IMR-90 (cell line): ENCODE measurements around the gene KRT80. TPM values are rescaled to one million over a fixed set of nuclear protein-coding genes. Genes with fewer than 3 reads are reported as not detected.

ENCODE experiments used
- ATAC-seq: fragments of 200-7000 bp; cut with Tn5 transposase; 2 replicates; pipeline ENCODE4 v1.9.1; 2020; ENCODE audit warnings: low read depth, mild to moderate bottlenecking, moderate library complexity
- BruUV-seq: library from RNA; stranded (reverse); fragments of 400-500 nt; replicated peaks from 2 replicates; lab custom pipeline; 2021; lab: Mats Ljungman, UMichigan
- CTCF ChIA-PET: fragments of 300-600 bp; formaldehyde crosslinking; extraction: SDS; loops from one replicate; lab custom pipeline; 2021; ENCODE audit warnings: antibody characterized with exemption; lab: Yijun Ruan, JAX
- POLR2A ChIA-PET: fragments of 300-600 bp; sonication (Branson Sonifier 250); formaldehyde crosslinking; loops from one replicate; lab custom pipeline; 2022; ENCODE audit warnings: antibody characterized with exemption; ENCODE audit not compliant: unreplicated experiment; lab: Charles Lee
- DNase-seq: peaks from one replicate; pipeline ENCODE4 v3.0.0; 2013
- H2AFZ ChIP-seq: replicated peaks from 2 replicates; pipeline ENCODE3; 2013; ENCODE audit warnings: low read length, mild to moderate bottlenecking; ENCODE audit not compliant: poor library complexity
- H2AK5ac ChIP-seq: 2 replicates; pipeline ENCODE4 v1.6.1; 2013; ENCODE audit warnings: low read depth, low read length, inconsistent platforms
- H2AK9ac ChIP-seq: replicated peaks from 2 replicates; pipeline ENCODE3; 2013; ENCODE audit warnings: mild to moderate bottlenecking, low read depth, low read length, moderate library complexity; ENCODE audit not compliant: poor library complexity
- H2BK120ac ChIP-seq: 2 replicates; pipeline ENCODE4 v1.6.1; 2013; ENCODE audit warnings: low read depth, low read length, inconsistent platforms
- H2BK15ac ChIP-seq: 3 replicates; pipeline ENCODE4 v1.6.1; 2013; ENCODE audit warnings: low read depth, low read length, inconsistent platforms
- H2BK20ac ChIP-seq: 2 replicates; pipeline ENCODE4 v1.6.1; 2013; ENCODE audit warnings: low read depth, mild to moderate bottlenecking, inconsistent platforms, low read length, moderate library complexity
- H2BK5ac ChIP-seq: 2 replicates; pipeline ENCODE4 v1.6.1; 2013; ENCODE audit warnings: mild to moderate bottlenecking, low read depth, low read length, inconsistent platforms; ENCODE audit not compliant: poor library complexity, severe bottlenecking
- H3K14ac ChIP-seq: replicated peaks from 2 replicates; pipeline ENCODE4 v1.6.1; 2013; ENCODE audit warnings: low read depth, low read length, inconsistent platforms
- H3K18ac ChIP-seq: 2 replicates; pipeline ENCODE4 v1.6.1; 2013; ENCODE audit warnings: low read depth, low read length, control low read depth
- H3K23ac ChIP-seq: 2 replicates; pipeline ENCODE4 v1.6.1; 2013; ENCODE audit warnings: low read depth, low read length, inconsistent platforms
- H3K27ac ChIP-seq: 2 replicates; pipeline ENCODE4 v1.5.1; 2013; ENCODE audit warnings: mild to moderate bottlenecking, control low read depth, low read length; ENCODE audit not compliant: insufficient read depth
- H3K27me3 ChIP-seq: 2 replicates; pipeline ENCODE4 v1.6.1; 2013; ENCODE audit warnings: low read length; ENCODE audit not compliant: control insufficient read depth, insufficient read depth
- H3K36me3 ChIP-seq: 2 replicates; pipeline ENCODE4 v1.6.1; 2013; ENCODE audit warnings: low read length, mixed read lengths; ENCODE audit not compliant: control insufficient read depth, insufficient read depth
- H3K4ac ChIP-seq: 2 replicates; pipeline ENCODE4 v1.6.1; 2013; ENCODE audit warnings: low read depth, low read length, inconsistent platforms
- H3K4me1 ChIP-seq: 2 replicates; pipeline ENCODE4 v1.6.1; 2013; ENCODE audit warnings: low read length, mixed read lengths; ENCODE audit not compliant: control insufficient read depth, insufficient read depth
- H3K4me2 ChIP-seq: 2 replicates; pipeline ENCODE4 v1.6.1; 2013; ENCODE audit warnings: low read depth, mild to moderate bottlenecking, control low read depth, low read length, moderate library complexity
- H3K4me3 ChIP-seq: 2 replicates; pipeline ENCODE4 v1.5.1; 2013; ENCODE audit warnings: low read depth, mild to moderate bottlenecking, control low read depth, low read length, moderate library complexity; ENCODE audit not compliant: insufficient read depth
- H3K56ac ChIP-seq: 2 replicates; pipeline ENCODE4 v1.6.1; 2013; ENCODE audit warnings: low read length, inconsistent platforms; ENCODE audit not compliant: insufficient read depth; ENCODE audit errors: extremely low read depth
- H3K79me1 ChIP-seq, 2 experiments: 2 replicates each; pipeline ENCODE4 v1.6.1; 2013; ENCODE audit warnings: low read length in 2 of 2, inconsistent platforms in 1 of 2, low read depth in 1 of 2
- H3K9ac ChIP-seq: 2 replicates; pipeline ENCODE4 v1.6.1; 2013; ENCODE audit warnings: low read depth, low read length, control low read depth
- H3K9me1 ChIP-seq: 2 replicates; pipeline ENCODE4 v1.6.1; 2013; ENCODE audit warnings: low read length, inconsistent platforms; ENCODE audit not compliant: insufficient read depth
- H3K9me3 ChIP-seq: 2 replicates; pipeline ENCODE4 v1.6.1; 2013; ENCODE audit warnings: low read length; ENCODE audit not compliant: control insufficient read depth, insufficient read depth
- H4K20me1 ChIP-seq: 2 replicates; pipeline ENCODE4 v1.6.1; 2013; ENCODE audit warnings: low read length, inconsistent platforms; ENCODE audit not compliant: insufficient read depth
- H4K5ac ChIP-seq: 2 replicates; pipeline ENCODE4 v1.6.1; 2013; ENCODE audit warnings: mild to moderate bottlenecking, low read depth, low read length, control low read depth
- H4K8ac ChIP-seq, 2 experiments: 2 replicates each; pipeline ENCODE4 v1.6.1; 2013; ENCODE audit warnings: low read depth in 2 of 2, low read length in 2 of 2, control low read depth in 1 of 2, inconsistent platforms in 1 of 2
- H4K91ac ChIP-seq: 2 replicates; pipeline ENCODE4 v1.6.1; 2013; ENCODE audit warnings: low read depth, low read length, inconsistent platforms; ENCODE audit not compliant: insufficient read depth
- BHLHE40 ChIP-seq: fragments of 150-350 bp; IDR thresholded peaks from 2 replicates; pipeline ENCODE4 v1.6.1; 2016; ENCODE audit warnings: mild to moderate bottlenecking, low read depth, low read length
- CEBPB ChIP-seq: IDR thresholded peaks from 2 replicates; pipeline ENCODE4 v1.6.1; 2012; ENCODE audit warnings: low read depth, low read length, improper control_type of control experiment
- CHD1 ChIP-seq: IDR thresholded peaks from 2 replicates; pipeline ENCODE4 v1.6.1; 2012; ENCODE audit warnings: low read depth, low read length, improper control_type of control experiment
- MAFK ChIP-seq: IDR thresholded peaks from 2 replicates; pipeline ENCODE4 v1.6.1; 2012; ENCODE audit warnings: low read depth, low read length, improper control_type of control experiment
- WGBS, 2 experiments: methylation state at CpG; one replicate each; pipeline versions ENCODE4 v1.1.5 to v1.1.7; 2013; ENCODE audit warnings: missing lambda C conversion rate in 2 of 2; ENCODE audit not compliant: insufficient read length in 1 of 2; ENCODE audit errors: extremely low coverage in 2 of 2; 5-methylcytosine and 5-hydroxymethylcytosine counted together
- dilution Hi-C: fragments of 300-500 bp; cut with HindIII; formaldehyde crosslinking; loops from one replicate; pipeline ENCODE4 v1.14.3; 2018; ENCODE audit warnings: low sequenced_read_pairs; ENCODE audit not compliant: unreplicated experiment
- in situ Hi-C: fragments of 300-500 bp; cut with MboI; formaldehyde crosslinking; loops from 3 replicates; pipeline ENCODE4 v1.14.3; 2019; ENCODE audit warnings: low sequenced_read_pairs, inconsistent platforms, mixed read lengths
- intact Hi-C: fragments of 100-400 bp; cut with micrococcal nuclease; formaldehyde crosslinking; loops from 2 replicates; pipeline ENCODE4 v1.10.0; 2022
- polyA plus RNA-seq, 3 experiments: library from polyadenylated mRNA; depleted of rRNA; stranded (reverse); fragments of >200 nt; gene quantifications; 2 replicates each; pipeline ENCODE4 v1.2.3, GENCODE V29; 2012; ENCODE audit warnings: low replicate concordance in 1 of 3
- total RNA-seq: library from RNA; depleted of rRNA; stranded (reverse); fragments of >200 nt; gene quantifications from 2 replicates; pipeline ENCODE4 v1.2.3, GENCODE V29; 2012

KRT80 gene
- total and polyA plus RNA-seq, 2 of the 4 experiments (the other 2 are of a cell fraction), result 0.54 to 3.4 TPM

DNA sequence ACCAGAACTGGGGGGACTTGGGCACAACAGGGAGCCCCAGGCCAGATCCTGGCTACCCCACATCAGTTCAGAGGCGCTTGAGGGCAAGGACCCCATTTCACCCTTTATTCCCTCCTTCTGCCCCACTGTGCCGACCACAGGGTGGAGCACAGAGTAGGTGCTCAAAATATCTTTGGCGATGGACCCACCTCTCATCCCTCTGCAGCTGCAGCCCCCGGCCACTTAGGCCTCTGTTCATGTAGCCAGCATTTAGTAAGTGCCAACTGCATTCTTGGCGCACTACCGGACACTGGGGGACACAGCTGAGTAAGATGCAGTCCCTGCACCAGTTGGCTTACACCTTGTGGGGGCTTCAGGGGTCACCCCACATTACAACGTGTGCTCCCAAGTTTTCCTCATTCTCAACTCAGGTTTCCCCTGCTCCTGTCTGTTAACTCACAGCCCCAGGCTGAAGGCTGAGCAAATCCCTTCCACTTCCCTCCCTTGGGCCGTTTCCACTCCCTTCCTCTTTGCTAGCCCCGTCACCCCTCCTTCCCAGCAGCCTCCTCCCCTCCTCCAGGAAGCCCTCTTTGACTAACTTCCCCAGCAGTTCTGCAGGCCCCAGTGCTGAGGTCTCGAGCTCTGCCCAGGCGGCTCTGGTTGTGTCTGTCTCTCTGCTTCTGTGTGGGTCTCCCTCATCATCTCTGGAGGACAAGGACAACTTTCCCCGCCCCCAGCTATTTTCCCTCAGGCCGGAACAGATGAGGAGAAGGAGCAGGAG is 26.5 kb downstream of the KRT80 start (continued):
- TF ChIP-seq CEBPB (no peak), BHLHE40 (no peak)

DNA sequence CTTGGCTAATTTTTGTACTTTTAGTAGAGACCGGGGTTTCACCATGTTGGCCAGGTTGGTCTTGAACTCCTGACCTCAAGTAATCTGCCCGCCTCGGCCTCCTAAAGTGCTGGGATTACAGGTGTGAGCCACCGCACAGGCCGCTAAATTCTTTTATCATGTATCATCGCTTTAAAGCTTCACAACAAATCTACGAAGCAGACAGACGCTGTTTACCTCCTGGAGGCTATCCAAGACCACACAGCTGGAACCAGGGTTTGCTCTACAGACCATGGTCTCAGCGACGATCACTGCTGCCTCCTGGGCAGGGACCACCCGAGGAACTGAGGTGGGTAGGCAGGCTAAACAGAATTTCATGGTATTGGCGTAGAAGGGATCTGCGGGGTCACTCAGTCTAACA is 27.2 kb downstream of the KRT80 start:
- WGBS, 2 experiments, result 33% methylated on average over 3 of the region's 13 CpGs; no CpG with 5 or more reads in 1 of the 2 experiments
- CTCF ChIA-PET, result interaction anchor here (0.9 kb wide), 1 partner anchor 716 kb away, joined by 3 read pairs; no protein-coding TSS in a partner anchor
- in situ Hi-C loops, result loop anchor here (5.0 kb wide), 1 partner anchor 43 kb away; no protein-coding TSS in a partner anchor

More for the DNA sequence above, 27.2 kb downstream of the KRT80 start:
- Histone ChIP-seq H2BK120ac (peak overlapping the region; percentile 92), H2AK9ac (peak overlapping the region; percentile 22), H3K9me1 (peaks cover 11% of the 10 kb centered on the region), H3K4me2 (no peak overlapping the region), H3K14ac (no peak overlapping the region), H3K4me1 (peaks cover 15% of the 10 kb centered on the region), H2AFZ (peak overlapping the region; percentile 71), H2BK5ac (no peak overlapping the region), H4K91ac (peak overlapping the region; percentile 84), H2BK20ac (peak overlapping the region; percentile 96), H3K18ac (0 out of 2 replicates have a peak overlapping the region, but pooled peaks have one; percentile 6), H4K5ac (peak overlapping the region; percentile 35; the same call in 1 of the 2 replicates), H3K56ac (no peak overlapping the region), H4K20me1 (no peaks in the 10 kb centered on the region), H4K8ac (peak overlapping the region; percentile 41 to 47; a peak in 2 of 4 replicates), H3K23ac (no peak overlapping the region), H2AK5ac (peak overlapping the region; percentile 93), H3K9me3 (no peaks in the 10 kb centered on the region), H3K27me3 (no peaks in the 10 kb centered on the region), H3K79me1 (no peaks in the 10 kb centered on the region), H3K4me3 (no peak overlapping the region), H3K27ac (no peak overlapping the region), H3K36me3 (no peaks in the 10 kb centered on the region), H2BK15ac (peak overlapping the region; percentile 54; the same call in 1 of the 3 replicates), H3K9ac (no peak overlapping the region), H3K4ac (peak overlapping the region; percentile 83)
- DNase-seq (peak; percentile 47), ATAC-seq (no peak)
- BruUV-seq, result no TSS peak
- TF ChIP-seq MAFK, result no peak
- TF ChIP-seq CHD1, result no peak
- intact Hi-C loops, result no loop called here
- dilution Hi-C loops, result no loop called here
- POLR2A ChIA-PET, result no interaction called here
